MM.1S (cell line): Measurements from ENCODE around the gene PLCXD1.

Experiments
- CTCF ChIP-seq: fragments of 300-600 bp; sonication (generic); IDR thresholded peaks from 2 replicates; pipeline ENCODE4 v1.5.1; 2016; ENCODE audit warnings: antibody characterized with exemption, low read length, mixed read lengths
- EZH2 ChIP-seq: fragments of 300-600 bp; sonication (generic); optimal IDR thresholded peaks from 2 replicates; pipeline ENCODE3; 2017; ENCODE audit warnings: low read depth, mild to moderate bottlenecking, antibody characterized with exemption, low read length, mixed read lengths
- EZH2phosphoT487 ChIP-seq: fragments of 300-600 bp; sonication (generic); IDR thresholded peaks from 2 replicates; pipeline ENCODE4 v1.6.1; 2018; ENCODE audit warnings: antibody characterized with exemption, low read length

- no peak for TF ChIP-seq CTCF
- TF ChIP-seq EZH2phosphoT487, result no peak
- TF ChIP-seq EZH2, result no peak
Observed at GRCh38 chrX:276581-277201, 4.5 kb upstream of the PLCXD1 start.
